ENCODE results near the gene LBX1.

LBX1 gene, protein sequence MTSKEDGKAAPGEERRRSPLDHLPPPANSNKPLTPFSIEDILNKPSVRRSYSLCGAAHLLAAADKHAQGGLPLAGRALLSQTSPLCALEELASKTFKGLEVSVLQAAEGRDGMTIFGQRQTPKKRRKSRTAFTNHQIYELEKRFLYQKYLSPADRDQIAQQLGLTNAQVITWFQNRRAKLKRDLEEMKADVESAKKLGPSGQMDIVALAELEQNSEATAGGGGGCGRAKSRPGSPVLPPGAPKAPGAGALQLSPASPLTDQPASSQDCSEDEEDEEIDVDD

DNA sequence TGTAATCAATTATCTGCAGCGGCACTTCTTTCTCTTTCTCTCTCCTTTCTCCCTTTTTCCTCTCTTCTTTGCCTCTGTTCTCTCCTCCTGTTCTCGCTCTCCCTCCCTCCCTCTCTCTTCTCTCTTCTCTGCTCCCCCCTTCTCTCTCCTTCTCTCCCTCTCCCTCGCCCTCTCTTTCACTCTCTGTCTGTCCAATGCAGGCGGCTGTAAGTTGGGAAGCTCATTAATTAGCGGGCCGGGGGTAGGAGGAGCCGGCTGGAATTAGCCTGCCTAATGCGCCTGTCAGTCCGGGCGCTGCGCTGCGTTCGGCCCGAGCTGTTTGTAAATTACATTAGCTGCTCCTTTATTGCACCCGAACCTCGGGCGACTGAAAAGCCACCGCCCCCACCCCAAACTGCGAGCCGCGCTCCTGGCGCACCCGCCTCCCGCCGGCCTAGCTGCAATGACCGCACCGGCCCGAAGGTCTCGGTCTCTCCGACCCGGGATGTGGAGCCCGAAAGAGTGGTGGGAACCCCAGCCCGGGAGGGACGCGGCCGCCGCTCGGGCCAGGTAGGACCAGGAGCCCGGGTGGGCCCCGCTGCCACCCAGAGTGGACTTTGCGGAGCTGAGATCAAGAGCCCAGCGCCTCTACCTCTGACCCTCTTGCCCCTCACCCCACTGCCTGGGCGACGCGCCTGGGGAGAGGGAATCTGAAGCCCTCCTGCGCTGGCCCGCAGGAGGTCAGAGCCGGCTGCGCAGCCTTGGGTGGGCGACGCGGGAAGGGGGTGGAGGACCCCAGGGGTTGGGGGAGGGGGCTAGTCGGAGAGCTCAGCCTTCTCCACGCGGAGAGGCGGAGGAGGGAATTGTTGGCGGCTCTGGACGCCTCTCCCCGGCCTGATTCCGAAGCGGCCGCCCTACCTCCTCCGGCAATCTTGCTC is at the start of gene LBX1:
TSS of gene LBX1 (minus strand) at position 198 of the 917 bp plus-strand sequence. CDS start 648 bp downstream, outside the sequence.
- no peak for DNase-seq

DNA sequence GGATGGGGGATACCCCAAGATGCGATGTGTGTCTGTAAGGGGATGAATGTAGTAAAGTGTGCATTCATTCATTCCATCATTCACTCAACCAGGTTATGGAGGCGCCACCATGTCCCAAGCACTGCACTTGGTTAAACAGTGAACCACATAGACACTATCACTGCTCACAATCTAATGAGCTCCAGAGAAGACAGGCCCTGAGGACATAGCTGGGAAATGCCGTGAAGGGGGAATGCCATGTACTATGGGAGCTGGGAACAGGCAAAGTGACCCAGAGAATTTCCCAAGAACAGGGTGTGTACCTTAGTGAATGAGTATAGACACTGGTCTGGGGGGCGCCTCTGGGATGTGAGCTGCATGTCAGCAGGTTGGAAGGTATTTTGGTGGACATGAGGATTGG is 44.5 kb upstream of the LBX1 start:
- no peak for DNase-seq

DNA sequence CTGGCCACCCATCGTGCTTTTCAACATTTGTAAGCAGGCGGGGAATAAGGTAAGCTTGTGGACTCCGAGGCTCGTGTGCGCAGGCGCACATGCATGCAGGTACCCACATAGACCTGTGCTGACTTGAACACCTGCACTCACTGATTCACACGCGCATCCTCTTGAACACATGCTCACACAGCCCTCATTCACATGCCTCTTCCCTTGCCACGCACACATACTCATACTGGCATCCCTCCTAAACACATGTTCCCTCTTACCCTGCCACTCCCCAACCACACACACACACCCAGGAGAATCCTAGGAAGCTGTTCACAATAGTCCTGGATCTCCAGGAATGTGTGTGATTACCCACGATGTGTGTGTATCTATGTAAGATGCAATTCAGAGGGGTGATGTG is 44.1 kb upstream of the LBX1 start:
- no peak for DNase-seq

DNA sequence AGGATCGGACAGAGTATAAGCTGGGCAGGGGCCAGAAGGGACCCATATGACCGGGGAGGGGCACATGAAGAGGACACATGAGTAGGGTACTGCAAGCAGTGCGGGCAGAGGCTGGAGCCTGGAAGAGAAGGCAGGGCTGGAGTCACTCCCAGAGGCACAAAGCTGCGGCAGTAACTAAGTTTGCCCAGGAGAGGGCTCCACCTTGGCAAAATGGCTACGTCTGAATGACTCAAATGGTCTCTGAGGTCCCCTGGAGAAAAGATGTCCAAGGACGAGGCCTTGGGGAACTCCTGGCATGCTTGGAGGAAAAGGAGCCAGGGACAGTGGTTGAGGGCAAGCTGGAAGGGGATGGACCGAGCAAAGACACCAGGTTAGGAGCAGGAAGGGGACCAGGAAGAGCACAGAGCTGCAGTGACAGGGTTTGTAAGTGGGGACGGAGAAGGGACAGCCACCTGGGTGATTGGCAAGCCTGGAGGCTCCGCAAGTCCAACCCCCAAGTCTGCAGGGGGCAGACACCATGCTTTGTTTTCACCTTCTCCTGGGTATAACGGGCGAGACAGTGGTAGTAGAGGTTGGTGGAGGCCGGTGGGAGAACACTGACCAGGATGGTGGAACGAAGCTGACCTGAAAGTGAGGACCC is 43.1 kb upstream of the LBX1 start:
- DNase-seq: no peak

DNA sequence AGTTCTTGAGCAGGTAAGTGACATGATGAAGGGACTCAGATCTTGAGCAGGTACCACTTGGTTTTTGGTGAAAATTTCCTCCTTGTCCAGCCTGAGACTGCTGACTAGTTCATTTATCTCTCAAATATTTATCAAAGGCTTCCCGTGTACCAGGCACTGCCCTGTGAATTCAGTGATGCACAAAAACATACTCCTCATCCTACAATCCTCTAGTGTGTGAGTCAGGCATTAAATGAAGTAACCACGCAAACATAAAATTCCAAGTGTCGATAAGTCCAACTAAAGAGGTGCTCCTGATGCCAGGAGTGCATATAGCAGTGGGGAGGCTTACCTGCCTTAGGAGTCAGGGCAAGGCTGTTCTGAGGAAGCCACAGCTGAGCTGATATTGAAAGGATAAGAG is 41.5 kb upstream of the LBX1 start:
- no peak for DNase-seq

DNA sequence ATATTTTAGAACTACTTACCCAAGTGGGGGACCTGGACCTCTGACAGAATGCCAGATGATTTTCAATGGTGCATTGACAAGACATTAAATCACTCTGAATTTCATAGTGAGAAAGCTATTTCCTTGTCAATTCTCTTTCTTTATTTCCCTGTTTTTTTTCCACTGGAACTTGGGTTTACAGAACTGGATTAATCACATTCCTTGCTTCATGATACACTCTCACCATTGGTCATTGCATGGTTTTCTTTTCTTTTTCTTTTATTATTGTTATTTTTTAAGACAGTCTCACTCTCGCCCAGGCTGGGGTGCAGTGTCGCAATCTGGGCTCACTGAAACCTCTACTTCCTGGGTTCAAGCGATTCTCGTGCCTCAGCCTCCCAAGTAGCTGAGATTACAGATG is 38.5 kb upstream of the LBX1 start:
- DNase-seq: no peak

DNA sequence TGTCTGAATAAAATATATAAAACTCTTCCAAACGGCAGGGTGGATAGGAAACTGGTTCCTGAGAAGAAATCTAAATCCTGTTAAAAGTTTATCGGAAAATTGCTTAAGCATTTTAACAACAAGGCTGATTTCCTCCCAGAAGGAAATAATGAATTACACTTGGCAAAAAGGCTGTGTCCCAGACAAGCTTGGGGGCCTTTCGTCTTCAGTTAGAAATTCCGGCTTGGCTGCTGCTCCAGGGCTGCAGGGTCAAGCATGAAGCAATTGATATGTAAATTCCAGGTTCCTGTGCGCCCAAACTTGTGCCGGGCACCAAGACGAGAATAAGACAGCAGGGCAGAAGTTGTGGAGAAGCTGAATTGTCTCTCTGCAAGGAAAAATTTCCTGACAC is 38.0 kb upstream of the LBX1 start:
- no peak for DNase-seq

DNA sequence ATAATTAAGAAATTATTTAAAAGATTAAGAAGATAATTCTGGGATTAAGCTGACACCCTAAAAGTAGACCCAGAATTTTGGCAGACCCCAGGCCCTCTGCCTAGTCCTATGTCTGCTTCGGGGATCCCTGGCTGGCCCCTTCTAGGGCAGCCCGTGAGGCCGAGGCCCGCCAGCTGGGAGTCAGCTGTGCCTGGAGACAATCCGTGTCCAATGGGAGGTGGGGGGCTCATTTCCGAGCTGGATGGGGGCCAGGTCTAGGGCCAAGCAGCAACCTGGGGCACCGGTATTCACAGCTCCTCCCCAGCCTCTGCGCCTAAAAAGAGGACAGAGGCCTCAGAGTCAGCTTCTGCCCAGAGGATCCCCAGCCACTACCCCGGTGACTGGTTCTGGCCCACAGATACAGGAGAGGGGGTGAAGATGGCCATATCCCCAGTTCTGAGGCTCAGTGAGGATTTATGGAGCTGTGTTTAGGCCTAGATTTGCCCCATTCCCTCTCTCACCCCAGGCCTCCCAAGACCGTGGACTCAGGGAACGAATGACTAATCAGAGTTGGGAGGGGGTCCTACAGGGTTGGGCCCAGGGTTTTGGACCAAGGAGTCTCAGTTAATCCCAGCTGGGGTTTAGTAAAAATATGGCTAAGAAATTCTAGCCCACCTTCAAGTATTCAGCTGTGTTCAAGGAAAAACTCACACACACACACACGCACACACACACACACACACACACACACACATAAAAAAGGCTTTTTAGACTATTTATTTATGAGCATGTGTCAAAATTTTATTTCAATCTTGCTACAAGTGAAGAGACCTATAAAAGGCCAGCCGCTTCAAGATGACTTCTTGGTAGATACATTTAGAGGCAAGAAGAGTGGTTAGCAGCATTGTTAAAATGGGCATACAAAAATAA is 37.4 kb upstream of the LBX1 start:
- DNase-seq: no peak

DNA sequence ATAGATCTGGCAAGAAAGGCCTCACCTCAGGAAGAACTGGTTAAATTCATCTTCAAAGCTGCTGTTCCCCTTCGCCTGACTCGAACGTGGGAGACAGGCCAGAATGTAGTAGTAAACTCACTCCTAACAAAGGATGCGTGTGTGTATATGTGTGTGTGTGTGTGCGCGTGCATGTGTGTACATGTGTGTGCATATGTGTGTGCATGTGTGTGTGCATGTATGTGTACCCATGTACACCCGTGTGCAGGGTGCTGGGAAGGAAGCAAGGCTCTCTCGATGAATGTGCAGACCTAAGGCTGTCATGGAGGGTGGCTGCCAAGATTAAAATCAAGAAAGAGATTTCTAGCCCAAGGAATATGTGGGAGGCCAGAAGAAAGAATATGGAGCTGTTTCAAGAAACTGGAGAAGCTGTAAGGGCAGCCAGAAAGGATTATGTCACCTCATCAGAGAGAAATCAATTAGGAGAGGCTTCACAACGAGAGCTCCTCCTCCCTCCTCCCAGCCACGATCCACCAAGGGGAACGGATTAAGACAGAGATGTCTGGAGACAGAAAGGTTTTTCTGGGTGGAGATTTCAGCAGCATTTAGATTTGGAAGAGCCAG is 34.0 kb upstream of the LBX1 start:
- no peak for DNase-seq

DNA sequence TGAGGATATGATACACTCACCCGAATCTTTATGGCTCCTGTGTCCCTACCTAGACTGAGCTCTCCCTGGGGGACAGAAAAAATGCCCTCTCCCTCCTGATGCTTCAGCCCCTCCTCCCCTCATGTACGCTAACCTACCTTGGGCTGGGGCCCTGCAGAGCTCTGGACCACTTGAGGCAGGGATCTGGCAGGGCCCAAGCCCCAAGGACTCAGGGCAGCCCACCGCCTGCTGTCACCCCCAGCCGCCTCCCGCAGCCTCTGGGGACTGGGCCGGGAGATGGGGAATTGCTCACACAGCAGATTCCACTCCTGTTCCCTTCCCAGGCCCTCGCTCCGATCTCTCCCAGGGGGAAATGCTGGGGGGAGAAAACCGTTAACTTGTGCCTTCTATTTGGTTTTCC is 32.9 kb upstream of the LBX1 start:
- DNase-seq: no peak

DNA sequence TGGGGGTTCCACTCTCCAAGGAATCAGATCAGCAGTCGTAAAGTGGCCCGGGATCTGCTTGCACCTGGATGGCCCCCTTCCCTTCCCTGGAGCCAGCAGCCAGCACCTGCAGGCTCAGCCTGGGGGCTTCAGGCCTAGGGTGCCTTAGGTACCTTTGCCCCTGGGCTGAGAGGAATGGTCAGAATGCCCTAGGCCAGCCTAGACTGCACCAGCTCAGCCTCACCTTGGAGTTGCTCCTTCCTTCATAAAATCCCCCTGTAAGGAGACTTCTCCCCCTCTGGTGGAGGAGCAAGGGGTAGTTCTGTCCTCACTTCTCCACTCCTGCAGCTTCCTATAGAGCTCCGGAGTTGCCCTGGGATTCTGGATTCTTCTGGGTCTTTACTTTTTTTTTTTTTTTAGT is 32.4 kb upstream of the LBX1 start:
- no peak for DNase-seq

DNA sequence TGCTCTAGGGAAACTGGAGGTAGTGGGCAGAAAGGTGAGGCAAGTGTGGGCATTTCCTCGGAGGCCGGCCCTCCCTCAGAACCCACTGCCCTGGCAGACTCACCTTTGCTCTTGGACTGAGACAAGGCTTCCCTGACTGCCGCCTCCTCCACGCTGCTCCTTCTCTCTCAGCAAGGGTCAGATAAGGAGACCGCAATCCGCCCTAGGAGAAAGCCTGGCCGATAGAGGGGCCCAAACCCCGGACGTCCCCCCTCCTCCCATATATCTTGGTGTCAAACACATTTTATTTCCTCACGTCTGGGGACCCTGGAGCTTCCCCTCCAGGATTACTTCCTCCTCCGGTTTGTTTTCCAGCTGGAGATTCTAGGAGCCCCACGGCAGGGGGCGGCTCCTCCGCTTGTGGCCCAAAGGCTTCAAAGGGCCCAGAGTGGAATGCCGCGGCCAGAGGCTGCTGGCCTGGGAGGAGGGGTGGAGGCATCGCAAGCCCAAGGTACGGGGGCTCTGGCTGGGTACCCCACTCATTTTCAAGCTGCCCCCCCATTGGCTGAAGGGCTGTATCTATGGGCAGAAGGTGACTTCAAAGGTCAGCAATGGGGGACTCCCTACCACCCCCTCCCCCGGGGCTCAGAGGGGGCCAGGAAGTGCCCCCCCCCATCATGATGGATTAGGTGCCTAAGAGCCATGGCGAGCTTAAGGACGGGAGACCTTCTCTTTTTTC is 31.7 kb upstream of the LBX1 start:
- no peak for DNase-seq

DNA sequence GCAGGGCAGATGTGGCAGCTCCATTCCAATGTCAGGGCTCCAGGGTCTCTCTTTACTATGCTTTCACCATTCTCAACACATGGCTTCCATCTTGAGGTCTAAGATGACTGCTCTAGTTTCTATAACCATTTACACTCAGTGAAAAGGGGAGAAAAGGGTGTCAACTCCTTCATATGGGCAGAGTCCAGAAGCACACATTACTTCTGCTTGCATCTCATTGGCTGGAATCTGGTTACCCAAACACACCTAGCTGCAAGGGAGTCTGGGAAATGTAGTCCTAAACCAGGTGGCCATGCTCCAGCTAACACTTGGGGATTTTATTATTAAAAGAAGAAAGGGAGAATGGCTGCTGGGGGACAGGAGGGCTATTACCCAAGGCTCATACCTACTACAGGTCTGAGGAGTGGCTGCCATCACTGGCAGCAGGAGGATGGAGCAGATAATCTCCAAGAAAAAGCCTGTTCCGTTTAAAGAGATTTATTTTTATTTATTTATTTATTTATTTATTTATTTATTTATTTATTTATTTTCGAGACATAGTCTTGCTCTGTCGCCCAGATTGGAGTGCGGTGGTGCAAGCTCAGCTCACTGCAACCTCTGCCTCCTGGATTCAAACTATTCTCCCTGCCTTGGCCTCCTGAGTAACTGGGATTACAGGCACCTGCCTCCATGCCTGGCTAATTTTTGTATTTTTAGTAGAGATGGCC is 29.1 kb upstream of the LBX1 start:
- DNase-seq: no peak

DNA sequence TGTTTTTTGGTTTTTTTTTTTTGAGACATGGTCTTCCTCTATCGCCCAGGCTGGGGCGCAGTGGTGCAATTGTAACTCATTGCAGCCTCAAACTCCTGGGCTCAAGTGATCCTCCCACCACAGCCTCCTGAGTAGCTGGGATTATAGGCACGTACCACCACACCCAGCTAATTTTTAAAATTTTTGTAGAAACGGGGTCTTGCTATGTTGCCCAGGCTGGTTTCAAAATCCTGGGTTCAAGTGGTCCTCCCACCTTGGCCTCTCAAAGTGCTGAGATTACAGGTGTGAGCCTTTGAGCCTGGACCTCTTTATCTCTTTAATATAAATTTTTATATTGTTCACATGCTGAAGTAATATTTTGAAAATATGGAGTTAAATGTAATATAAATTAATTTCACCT is 28.2 kb upstream of the LBX1 start:
- no peak for DNase-seq

DNA sequence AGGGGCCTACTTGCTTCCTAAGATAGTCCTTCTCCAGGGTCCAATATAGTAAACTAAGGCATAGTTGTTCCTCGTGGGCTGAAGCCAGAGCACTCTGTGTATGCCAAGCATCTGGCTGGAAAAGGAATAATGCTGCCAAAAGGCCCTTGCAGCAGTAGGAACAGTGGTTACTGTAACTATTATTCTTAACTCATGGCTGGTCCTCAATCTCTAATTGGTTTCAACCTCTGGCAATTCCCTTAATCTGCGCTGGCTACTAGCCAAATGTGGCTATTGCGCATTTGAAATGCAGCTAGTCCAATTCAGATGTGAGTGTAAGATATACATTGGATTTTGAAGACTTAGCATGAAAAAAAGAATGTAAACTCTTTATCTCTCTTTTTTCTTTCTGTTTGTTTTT is 27.8 kb upstream of the LBX1 start:
- DNase-seq: no peak

DNA sequence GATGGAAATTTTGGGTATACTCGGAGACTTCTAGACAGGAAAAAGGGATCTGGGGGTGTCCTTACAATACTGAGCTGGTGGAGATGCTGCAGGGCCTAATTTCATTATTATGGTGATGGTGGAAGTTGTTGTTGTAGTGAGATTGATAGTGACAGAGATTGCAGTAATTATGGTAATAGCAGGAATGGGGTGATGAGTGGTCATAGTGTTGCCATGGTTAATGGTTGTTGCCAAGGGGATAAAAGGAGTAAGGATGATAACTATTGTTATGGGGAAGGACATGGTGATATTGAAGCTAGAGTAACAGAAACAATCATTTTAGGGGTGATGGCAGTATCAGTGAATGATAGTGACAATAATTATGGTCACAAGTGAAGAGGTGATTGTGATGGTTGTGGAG is 27.1 kb upstream of the LBX1 start:
- no peak for DNase-seq

DNA sequence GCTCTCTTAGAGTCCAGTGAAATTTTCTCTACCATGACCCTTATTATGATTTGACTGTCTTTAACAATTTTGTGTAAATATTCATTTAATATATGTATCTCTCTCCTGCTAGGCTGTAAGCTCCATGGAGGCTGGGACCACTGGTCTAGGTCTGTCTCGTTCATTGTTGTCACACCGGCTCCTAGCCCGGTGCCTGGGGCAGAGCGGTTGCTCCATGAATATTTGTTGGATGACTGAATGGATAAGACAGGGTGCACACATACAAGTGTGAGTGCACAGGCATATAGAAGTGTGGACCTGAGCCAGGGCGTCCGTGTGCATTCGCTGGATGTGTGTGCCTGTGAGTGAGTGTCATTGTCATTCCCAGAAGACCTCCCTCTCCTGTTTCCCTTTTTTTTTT is 20.9 kb upstream of the LBX1 start:
- DNase-seq: no peak

DNA sequence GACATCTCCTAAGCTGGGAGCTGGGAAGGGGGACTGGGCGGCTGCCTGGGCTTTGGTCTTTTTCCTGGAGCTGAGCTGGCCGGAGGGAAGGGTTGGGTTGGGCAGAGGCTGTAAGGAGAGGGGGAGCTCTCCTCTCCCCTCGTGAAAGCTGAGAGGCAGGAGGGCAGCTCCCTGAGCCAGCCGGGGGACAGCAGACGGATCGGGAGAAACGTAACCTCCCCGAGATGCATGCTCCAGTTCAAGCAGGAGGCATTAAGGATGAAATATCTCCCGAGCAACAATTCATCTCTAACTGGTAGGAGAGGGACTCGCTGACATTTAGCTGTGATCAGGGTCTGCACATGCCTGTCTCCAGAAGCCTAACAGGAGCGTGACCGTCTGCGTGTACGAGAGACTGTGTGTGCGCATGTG is 19.9 kb upstream of the LBX1 start:
- DNase-seq: no peak

DNA sequence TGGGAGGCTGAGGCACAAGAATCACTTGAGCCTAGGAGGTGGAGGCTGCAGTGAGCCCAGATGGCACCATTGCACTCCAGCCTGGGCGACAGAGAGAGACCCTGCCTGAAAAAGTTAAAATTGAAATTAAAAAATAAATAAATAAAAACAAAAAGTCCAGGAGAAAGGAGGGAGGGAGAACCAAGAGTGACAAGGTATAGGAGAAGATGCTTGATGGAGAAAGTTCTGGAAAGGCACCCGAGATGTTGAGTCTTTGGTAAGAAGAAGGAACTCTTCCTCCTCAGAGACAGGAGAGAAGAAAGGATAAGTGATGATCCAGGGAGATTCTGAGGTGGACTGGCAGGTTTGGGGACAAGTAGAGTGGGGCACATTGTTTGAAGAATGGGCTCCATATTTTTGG is 17.4 kb upstream of the LBX1 start:
- no peak for DNase-seq

DNA sequence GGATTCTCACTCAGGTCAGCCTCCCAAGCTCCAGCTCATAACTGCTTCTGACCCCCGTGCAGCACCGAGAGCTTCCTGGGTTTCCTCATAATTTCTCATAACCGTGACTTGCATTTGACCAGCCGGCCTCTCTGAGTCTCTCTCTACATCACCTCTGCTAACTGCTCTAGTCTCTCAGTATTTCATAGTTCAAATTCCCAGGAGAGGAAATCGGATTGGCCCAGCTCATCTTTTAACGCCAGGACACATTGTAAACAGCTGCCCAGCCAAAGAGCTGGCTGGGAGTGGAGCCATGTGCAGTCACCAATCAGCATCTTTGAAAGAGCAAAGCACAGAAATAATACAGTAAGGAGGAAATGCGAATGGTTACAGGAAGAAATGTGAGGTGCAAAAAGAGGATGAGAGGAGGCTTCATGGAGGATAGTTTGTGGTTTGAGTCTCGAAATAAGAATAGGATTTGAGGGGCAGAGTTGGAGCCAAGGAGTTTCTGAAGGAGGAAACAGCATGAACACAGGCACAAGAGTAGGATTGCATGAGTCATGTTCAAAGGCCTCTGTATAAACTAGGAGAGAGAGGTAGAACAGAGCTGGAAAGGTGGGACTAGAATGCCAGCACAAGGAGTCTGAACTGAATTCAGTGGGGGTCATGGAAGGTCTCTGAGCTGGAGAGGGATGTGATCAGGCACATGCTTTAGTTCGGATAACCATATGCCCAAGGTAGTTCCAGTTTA is 15.2 kb upstream of the LBX1 start:
- DNase-seq: no peak
